Endothelial cell of umbilical vein (primary cell): ENCODE data around the gene GGT7. TPM values are rescaled to one million over a fixed set of nuclear protein-coding genes. Genes with fewer than 3 reads are reported as not detected.

Experiments
- BruUV-seq: library from RNA; stranded (reverse); fragments of 400-500 nt; replicated peaks from 2 replicates; lab custom pipeline; 2021; lab: Mats Ljungman, UMichigan
- CTCF ChIA-PET: fragments of 300-600, 350-600 bp; sonication (Branson Sonifier 250); formaldehyde crosslinking; loops from one replicate; lab custom pipeline; 2021; ENCODE audit warnings: antibody characterized with exemption, inconsistent platforms; lab: Charles Lee
- POLR2A ChIA-PET: fragments of 300-600, 350-600 bp; sonication (Branson Sonifier 250); formaldehyde crosslinking; loops from one replicate; lab custom pipeline; 2021; ENCODE audit warnings: antibody characterized with exemption, inconsistent platforms; lab: Charles Lee
- DNase-seq: peaks from one replicate; pipeline ENCODE4 v3.0.0-alpha.2; 2011; ENCODE audit warnings: low read depth, low spot score
- FAIRE-seq: peaks from 2 replicates; lab custom pipeline; 2011; peaks lifted over from hg19 to GRCh38; lab: Jason Lieb, UNC
- H2AFZ ChIP-seq: 2 replicates; pipeline ENCODE4 v1.6.0; 2012; ENCODE audit warnings: low read depth, low read length, control low read depth, inconsistent platforms
- H3K27ac ChIP-seq: 2 replicates; pipeline ENCODE4 v1.5.1; 2011; ENCODE audit warnings: low read depth, mild to moderate bottlenecking, control low read depth, low read length, moderate library complexity; ENCODE audit not compliant: insufficient read depth
- H3K27me3 ChIP-seq, 2 experiments: 2 replicates each; pipeline versions ENCODE4 v1.6.0 to v1.6.1; 2011; ENCODE audit warnings: low read length in 2 of 2, mixed read lengths in 1 of 2; ENCODE audit not compliant: control insufficient read depth in 2 of 2, insufficient read depth in 2 of 2
- H3K36me3 ChIP-seq, 2 experiments: 2 replicates in 1 of 2; 3 replicates in 1 of 2; pipeline ENCODE4 v1.5.1; 2011; ENCODE audit warnings: low read length in 2 of 2, mild to moderate bottlenecking in 1 of 2, moderate library complexity in 1 of 2; ENCODE audit not compliant: control insufficient read depth in 2 of 2, insufficient read depth in 2 of 2; ENCODE audit errors: extremely low read depth in 1 of 2
- H3K4me1 ChIP-seq: 3 replicates; pipeline ENCODE4 v1.5.1; 2011; ENCODE audit warnings: mild to moderate bottlenecking, low read length; ENCODE audit not compliant: control insufficient read depth, insufficient read depth; ENCODE audit errors: extremely low read depth
- H3K4me2 ChIP-seq: 2 replicates; pipeline ENCODE4 v1.6.1; 2011; ENCODE audit warnings: low read length, control low read depth, mixed read lengths; ENCODE audit not compliant: insufficient read depth
- H3K4me3 ChIP-seq, 3 experiments: fragments of 200-600 bp in 1 of 3; sonication (generic), shearing (Covaris generic) in 1 of 3; replicated peaks in 1 of 3; 2 replicates each; pipeline ENCODE4 v1.5.1; 2011 to 2016; ENCODE audit warnings: control low read depth in 3 of 3, low read length in 3 of 3, mild to moderate bottlenecking in 2 of 3, inconsistent platforms in 1 of 3, low read depth in 1 of 3, moderate library complexity in 1 of 3; ENCODE audit not compliant: insufficient read depth in 1 of 3
- H3K79me2 ChIP-seq: 2 replicates; pipeline ENCODE4 v1.6.0; 2012; ENCODE audit warnings: low read length, inconsistent platforms; ENCODE audit not compliant: control insufficient read depth, insufficient read depth
- H3K9ac ChIP-seq: replicated peaks from 2 replicates; pipeline ENCODE3; 2011; ENCODE audit warnings: low read length, control low read depth; ENCODE audit not compliant: insufficient read depth; ENCODE audit errors: extremely low read depth
- H3K9me1 ChIP-seq: replicated peaks from 3 replicates; pipeline ENCODE4 v1.6.0; 2011; ENCODE audit warnings: mild to moderate bottlenecking, low read length; ENCODE audit not compliant: control insufficient read depth, insufficient read depth; ENCODE audit errors: extremely low read depth
- H3K9me3 ChIP-seq: replicated peaks from 2 replicates; pipeline ENCODE4 v1.5.1; 2012; ENCODE audit warnings: low read length, inconsistent platforms; ENCODE audit not compliant: control insufficient read depth, insufficient read depth
- H4K20me1 ChIP-seq: replicated peaks from 2 replicates; pipeline ENCODE3; 2011; ENCODE audit warnings: mild to moderate bottlenecking, low read length; ENCODE audit not compliant: control insufficient read depth, insufficient read depth; ENCODE audit errors: extremely low read depth
- EZH2 ChIP-seq: IDR thresholded peaks from 2 replicates; pipeline ENCODE4 v1.6.1; 2012; ENCODE audit warnings: borderline replicate concordance, low read depth, mild to moderate bottlenecking, moderate library complexity, low read length, inconsistent platforms; ENCODE audit not compliant: severe bottlenecking
- FOS ChIP-seq: IDR thresholded peaks from 2 replicates; pipeline ENCODE4 v1.6.1; 2011; ENCODE audit warnings: mild to moderate bottlenecking, low read length, moderate library complexity, borderline replicate concordance; ENCODE audit not compliant: insufficient read depth
- GATA2 ChIP-seq: IDR thresholded peaks from 2 replicates; pipeline ENCODE4 v1.7.0; 2011; ENCODE audit warnings: low read depth, mild to moderate bottlenecking, moderate library complexity, mixed read lengths, low read length; ENCODE audit not compliant: insufficient read length, insufficient read depth
- JUN ChIP-seq: IDR thresholded peaks from 2 replicates; pipeline ENCODE4 v1.6.1; 2011; ENCODE audit warnings: borderline replicate concordance, low read depth; ENCODE audit not compliant: insufficient read length, insufficient read depth
- MYC ChIP-seq: IDR thresholded peaks from one replicate; pipeline ENCODE4 v1.6.1; 2011; ENCODE audit warnings: mild to moderate bottlenecking, low read depth, low read length
- POLR2A ChIP-seq: IDR thresholded peaks from 2 replicates; pipeline ENCODE4 v1.6.1; 2012; ENCODE audit warnings: low read depth, mild to moderate bottlenecking, control low read depth, low read length
- POLR2AphosphoS5 ChIP-seq: IDR thresholded peaks from 2 replicates; pipeline ENCODE4 v1.6.1; 2012; ENCODE audit warnings: low read depth, mild to moderate bottlenecking, control low read depth, low read length, moderate library complexity; ENCODE audit not compliant: insufficient read depth
- dilution Hi-C: fragments of 300-500 bp; cut with MboI; formaldehyde crosslinking; loops from one replicate; pipeline ENCODE4 v1.15.0; 2019; ENCODE audit warnings: low sequenced_read_pairs; ENCODE audit not compliant: extremely low pct_ligation_motif_present
- intact Hi-C: fragments of 100-400 bp; cut with micrococcal nuclease; formaldehyde crosslinking; loops from one replicate; pipeline ENCODE4 v1.10.0; 2022
- polyA plus RNA-seq, 4 experiments: library from polyadenylated mRNA; depleted of rRNA in 3 of 4; stranded (reverse) in 3 of 4; unstranded in 1 of 4; fragments of >200 nt; gene quantifications; 2 replicates each; pipeline versions ENCODE4 v1.2.1 to v1.2.3, GENCODE V29; 2011 to 2012; ENCODE audit warnings: missing spikeins in 1 of 4
- total RNA-seq: library from RNA; stranded (reverse); gene quantifications from 2 replicates; pipeline ENCODE4 v1.2.3, GENCODE V29; 2021
- TF ChIP-seq, protein P1 (sequence below), 2 donors: IDR thresholded peaks; 1 replicate in 1 of 2; 2 replicates in 1 of 2; pipeline ENCODE4 v1.5.1; 2011; ENCODE audit warnings: low read length in 2 of 2, mild to moderate bottlenecking in 2 of 2, moderate library complexity in 2 of 2, control low read depth in 1 of 2, inconsistent platforms in 1 of 2, low read depth in 1 of 2; ENCODE audit not compliant: insufficient read depth in 1 of 2; ENCODE audit errors: extremely low read depth in 1 of 2
- TF ChIP-seq, protein P2 (sequence below): IDR thresholded peaks from 2 replicates; pipeline ENCODE4 v1.6.1; 2011; ENCODE audit not compliant: insufficient read depth, insufficient read length

Gene GGT7
- total and polyA plus RNA-seq, 2 donors (not counting 3 experiments of a cell fraction or from before 2014, with no cell fraction given), result 4.1 to 5.0 TPM

DNA sequence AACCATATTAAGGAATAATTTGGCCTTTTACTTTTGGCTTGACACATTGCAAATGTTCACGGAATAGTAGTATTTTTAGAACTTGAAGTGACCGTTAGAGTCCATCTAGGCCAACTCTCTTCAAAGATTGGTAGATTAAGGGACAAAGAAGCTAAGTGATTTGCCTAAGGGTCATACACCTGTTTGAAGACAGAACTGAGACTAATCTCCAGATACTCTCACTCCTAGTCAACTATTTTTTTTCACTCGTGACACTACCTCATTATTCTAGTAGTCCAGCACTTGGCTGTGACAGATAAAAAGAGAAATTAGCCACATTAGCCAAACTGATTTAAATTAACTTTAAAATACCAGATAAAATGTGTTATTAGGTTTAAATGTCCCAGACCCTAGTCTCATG, 14.4 kb upstream of the GGT7 start:
- Histone ChIP-seq H3K27ac (no peak overlapping the region), H3K4me3 (no peak overlapping the region), H3K9ac (no peak overlapping the region), H3K9me1 (no peaks in the 10 kb centered on the region), H2AFZ (no peak overlapping the region), H4K20me1 (no peaks in the 10 kb centered on the region), H3K9me3 (no peaks in the 10 kb centered on the region), H3K36me3 (peaks cover 0 to 6% of the 10 kb centered on the region in 2 experiments), H3K4me2 (no peak overlapping the region), H3K79me2 (no peaks in the 10 kb centered on the region), H3K4me1 (peaks cover 3% of the 10 kb centered on the region), H3K27me3 (no peaks in the 10 kb centered on the region)
- ChIA-PET CTCF (interaction anchor here (1.5 kb wide), 1 partner anchor 69 kb away, joined by 3 read pairs; the partner anchor contains the start of genes GSS and MYH7B), POLR2A (no interaction called here)
- intact Hi-C loops (no loop called here), dilution Hi-C loops (no loop called here)
- FAIRE-seq (no peak), DNase-seq (no peak)
- TF ChIP-seq GATA2, result no peak
- TF ChIP-seq POLR2AphosphoS5, result no peak
- no peak for TF ChIP-seq MYC
- BruUV-seq, result no TSS peak

DNA sequence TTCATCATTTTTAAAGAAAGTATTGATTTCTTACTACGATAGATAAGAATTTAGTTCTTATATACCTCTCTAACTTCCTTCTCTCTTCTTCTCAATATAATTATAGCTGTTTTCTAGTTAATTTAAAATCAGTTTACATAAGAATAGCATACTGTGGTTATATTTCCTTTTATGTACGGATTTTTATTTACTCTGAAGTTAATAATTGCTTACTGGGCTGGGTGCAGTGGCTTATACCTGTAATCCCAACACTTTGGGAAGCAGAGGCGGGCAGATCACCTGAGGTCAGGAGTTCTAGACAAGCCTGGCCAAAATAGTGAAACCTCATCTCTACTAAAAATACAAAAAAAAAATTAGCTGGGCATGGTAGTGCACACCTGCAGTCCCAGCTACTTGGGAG, 13.5 kb upstream of the GGT7 start:
- dilution Hi-C loops, result no loop called here
- no peak for TF ChIP-seq EZH2
- TF ChIP-seq FOS, result no peak
- TF ChIP-seq, protein P1, sequence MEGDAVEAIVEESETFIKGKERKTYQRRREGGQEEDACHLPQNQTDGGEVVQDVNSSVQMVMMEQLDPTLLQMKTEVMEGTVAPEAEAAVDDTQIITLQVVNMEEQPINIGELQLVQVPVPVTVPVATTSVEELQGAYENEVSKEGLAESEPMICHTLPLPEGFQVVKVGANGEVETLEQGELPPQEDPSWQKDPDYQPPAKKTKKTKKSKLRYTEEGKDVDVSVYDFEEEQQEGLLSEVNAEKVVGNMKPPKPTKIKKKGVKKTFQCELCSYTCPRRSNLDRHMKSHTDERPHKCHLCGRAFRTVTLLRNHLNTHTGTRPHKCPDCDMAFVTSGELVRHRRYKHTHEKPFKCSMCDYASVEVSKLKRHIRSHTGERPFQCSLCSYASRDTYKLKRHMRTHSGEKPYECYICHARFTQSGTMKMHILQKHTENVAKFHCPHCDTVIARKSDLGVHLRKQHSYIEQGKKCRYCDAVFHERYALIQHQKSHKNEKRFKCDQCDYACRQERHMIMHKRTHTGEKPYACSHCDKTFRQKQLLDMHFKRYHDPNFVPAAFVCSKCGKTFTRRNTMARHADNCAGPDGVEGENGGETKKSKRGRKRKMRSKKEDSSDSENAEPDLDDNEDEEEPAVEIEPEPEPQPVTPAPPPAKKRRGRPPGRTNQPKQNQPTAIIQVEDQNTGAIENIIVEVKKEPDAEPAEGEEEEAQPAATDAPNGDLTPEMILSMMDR (IDR thresholded peaks at IDR 0.05; ENCODE audit: extremely low read depth in 1 of 2, insufficient read depth in 1 of 2, low read depth in 1 of 2, low read length in 2 of 2), result no peak
- TF ChIP-seq, protein P2, sequence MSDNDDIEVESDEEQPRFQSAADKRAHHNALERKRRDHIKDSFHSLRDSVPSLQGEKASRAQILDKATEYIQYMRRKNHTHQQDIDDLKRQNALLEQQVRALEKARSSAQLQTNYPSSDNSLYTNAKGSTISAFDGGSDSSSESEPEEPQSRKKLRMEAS, result no peak
- TF ChIP-seq GATA2, result no peak
- no peak for TF ChIP-seq JUN
- no peak for TF ChIP-seq POLR2AphosphoS5
- no peak for TF ChIP-seq MYC
- TF ChIP-seq POLR2A, result no peak
- POLR2A ChIA-PET, result interaction anchor here (0.6 kb wide), 1 partner anchor 91 kb away, joined by 4 read pairs; no protein-coding TSS in a partner anchor

More for the DNA sequence above, 13.5 kb upstream of the GGT7 start:
- intact Hi-C loops, result no loop called here
- Histone ChIP-seq H3K79me2 (no peaks in the 10 kb centered on the region), H3K27me3 (no peaks in the 10 kb centered on the region), H3K4me3 (no peak overlapping the region), H2AFZ (no peak overlapping the region), H3K27ac (no peak overlapping the region), H3K4me1 (peaks cover 3% of the 10 kb centered on the region), H3K9ac (no peak overlapping the region), H3K9me1 (no peaks in the 10 kb centered on the region), H3K4me2 (no peak overlapping the region), H3K36me3 (peaks cover 0 to 4% of the 10 kb centered on the region in 2 experiments), H3K9me3 (no peaks in the 10 kb centered on the region), H4K20me1 (no peaks in the 10 kb centered on the region)
- BruUV-seq, result no TSS peak
- DNase-seq, result no peak
- no peak for FAIRE-seq
- CTCF ChIA-PET, result interaction anchor here (1.5 kb wide), 1 partner anchor 70 kb away, joined by 3 read pairs; the partner anchor contains the start of genes GSS and MYH7B
